ENCODE results near the gene CDH12.

DNA sequence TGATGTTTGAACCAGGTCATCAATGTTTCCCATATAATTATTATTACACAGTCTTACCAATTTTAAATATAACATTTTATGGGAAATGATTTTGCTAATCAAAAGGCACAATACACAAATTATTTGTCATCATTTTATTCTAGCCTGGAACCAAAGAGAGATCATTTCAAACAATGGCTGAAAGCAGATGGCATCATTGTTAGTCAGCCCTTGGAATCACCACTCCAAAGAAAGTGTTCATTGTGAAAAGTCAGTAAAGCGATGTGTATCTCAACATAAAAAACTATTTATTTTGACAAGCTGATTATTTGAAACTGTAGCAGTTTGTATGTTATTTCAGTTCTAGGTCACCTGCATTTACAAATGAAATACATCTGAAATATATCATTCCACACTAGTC lies 1068.7 kb downstream of the CDH12 start:
- TF ChIP-seq POLR2A (IDR thresholded peaks at IDR 0.05; ENCODE audit: low read length): no peak
- TF ChIP-seq GATA1 (IDR thresholded peaks at IDR 0.05; ENCODE audit: low read depth, low read length): no peak

All from erythroblast (primary cell).